CD14-positive monocyte (primary cell): ENCODE data around the gene PTPRN2. TPM values are rescaled to one million over a fixed set of nuclear protein-coding genes. Genes with fewer than 3 reads are reported as not detected.

Source experiments
- DNase-seq, 3 donors: peaks; one replicate each; pipeline ENCODE4 v3.0.0-alpha.2; 2011 to 2022
- H2AFZ ChIP-seq: 2 replicates; pipeline ENCODE4 v1.6.0; 2012; ENCODE audit warnings: mild to moderate bottlenecking, low read depth, low read length, inconsistent platforms; ENCODE audit not compliant: insufficient read depth, poor library complexity, severe bottlenecking
- H3K27ac ChIP-seq, 2 donors: 1 replicate in 1 of 2; 2 replicates in 1 of 2; pipeline ENCODE4 v1.5.1; 2012 to 2013; ENCODE audit warnings: low read length in 2 of 2, control low read depth in 1 of 2, inconsistent platforms in 1 of 2, low read depth in 1 of 2, mild to moderate bottlenecking in 1 of 2
- H3K27me3 ChIP-seq, 2 donors: one replicate each; pipeline versions ENCODE4 v1.6.0 to v1.6.1; 2011 to 2013; ENCODE audit warnings: low read length in 2 of 2; ENCODE audit not compliant: control insufficient read depth in 2 of 2, insufficient read depth in 2 of 2
- H3K36me3 ChIP-seq, 2 donors: replicated peaks in 1 of 2; 1 replicate in 1 of 2; 2 replicates in 1 of 2; pipeline versions ENCODE4 v1.5.1 to v1.6.1; 2012 to 2013; ENCODE audit warnings: low read length in 2 of 2, control low read depth in 1 of 2, inconsistent platforms in 1 of 2, mild to moderate bottlenecking in 1 of 2; ENCODE audit not compliant: insufficient read depth in 2 of 2, control insufficient read depth in 1 of 2
- H3K4me1 ChIP-seq, 2 donors: 1 replicate in 1 of 2; 2 replicates in 1 of 2; pipeline versions ENCODE4 v1.5.1 to v1.6.1; 2012 to 2013; ENCODE audit warnings: low read length in 2 of 2, control low read depth in 1 of 2, inconsistent platforms in 1 of 2, mild to moderate bottlenecking in 1 of 2, moderate library complexity in 1 of 2; ENCODE audit not compliant: insufficient read depth in 2 of 2, control insufficient read depth in 1 of 2
- H3K4me2 ChIP-seq: replicated peaks from 2 replicates; pipeline ENCODE3; 2012; ENCODE audit warnings: low read length, moderate library complexity, mild to moderate bottlenecking; ENCODE audit not compliant: poor library complexity, severe bottlenecking; ENCODE audit errors: extremely low read depth
- H3K4me3 ChIP-seq, 3 experiments: fragments of 200-600 bp in 1 of 3; sonication (generic) in 1 of 3; replicated peaks in 1 of 3; 1 replicate in 2 of 3; 2 replicates in 1 of 3; pipeline ENCODE4 v1.5.1; 2011 to 2013; ENCODE audit warnings: low read length in 3 of 3, mild to moderate bottlenecking in 3 of 3, control low read depth in 2 of 3, low read depth in 2 of 3, inconsistent platforms in 1 of 3, moderate library complexity in 1 of 3
- H3K79me2 ChIP-seq: 2 replicates; pipeline ENCODE4 v1.6.0; 2012; ENCODE audit warnings: mild to moderate bottlenecking, control low read depth, inconsistent platforms, low read length, moderate library complexity; ENCODE audit not compliant: insufficient read depth
- H3K9ac ChIP-seq: 2 replicates; pipeline ENCODE4 v1.6.0; 2017; ENCODE audit warnings: low read length, mild to moderate bottlenecking; ENCODE audit not compliant: insufficient read depth, poor library complexity, severe bottlenecking
- H3K9me3 ChIP-seq, 2 donors: replicated peaks in 1 of 2; 1 replicate in 1 of 2; 2 replicates in 1 of 2; pipeline versions ENCODE4 v1.5.1 to v1.6.1; 2012 to 2013; ENCODE audit warnings: low read length in 2 of 2, control low read depth in 1 of 2; ENCODE audit not compliant: control insufficient read depth in 1 of 2, insufficient read depth in 1 of 2
- H4K20me1 ChIP-seq: 2 replicates; pipeline ENCODE4 v1.6.0; 2012; ENCODE audit warnings: mild to moderate bottlenecking, low read length, control low read depth, moderate library complexity; ENCODE audit not compliant: insufficient read depth
- H3K27ac Mint-ChIP-seq, 7 donors: one replicate each; pipeline ENCODE4 v1.8.0; 2020; ENCODE audit warnings: mild to moderate bottlenecking in 7 of 7, mixed read lengths in 7 of 7, moderate library complexity in 6 of 7, inconsistent platforms in 2 of 7
- H3K27me3 Mint-ChIP-seq, 3 donors: one replicate each; pipeline ENCODE4 v1.8.0; 2021 to 2022; ENCODE audit warnings: low read depth in 3 of 3, mild to moderate bottlenecking in 3 of 3, mixed read lengths in 3 of 3, moderate library complexity in 3 of 3, inconsistent platforms in 1 of 3
- H3K36me3 Mint-ChIP-seq, 2 donors: one replicate each; pipeline ENCODE4 v1.8.0; 2020; ENCODE audit warnings: mixed read lengths in 2 of 2, inconsistent platforms in 1 of 2, mild to moderate bottlenecking in 1 of 2
- H3K4me1 Mint-ChIP-seq: one replicate; pipeline ENCODE4 v1.8.0; 2020; ENCODE audit warnings: mild to moderate bottlenecking, mixed read lengths
- H3K4me3 Mint-ChIP-seq, 2 donors: one replicate each; pipeline ENCODE4 v1.8.0; 2020; ENCODE audit warnings: mild to moderate bottlenecking in 2 of 2, mixed read lengths in 2 of 2, moderate library complexity in 1 of 2
- H3K9me3 Mint-ChIP-seq, 7 donors: one replicate each; pipeline ENCODE4 v1.8.0; 2020 to 2022; ENCODE audit warnings: mixed read lengths in 7 of 7, mild to moderate bottlenecking in 6 of 7, moderate library complexity in 6 of 7, inconsistent platforms in 2 of 7
- WGBS: methylation state at CpG from one replicate; pipeline ENCODE4 v1.1.5; 2013; ENCODE audit warnings: missing lambda C conversion rate; ENCODE audit not compliant: insufficient coverage; 5-methylcytosine and 5-hydroxymethylcytosine counted together
- intact Hi-C, 2 donors: fragments of 100-400 bp; cut with micrococcal nuclease; formaldehyde crosslinking; loops; one replicate each; pipeline versions ENCODE4 v1.15.0 to v1.15.1; 2023
- polyA plus RNA-seq, 3 donors: library from polyadenylated mRNA; depleted of rRNA in 1 of 3; unstranded in 2 of 3; stranded (reverse) in 1 of 3; fragments of 300-500 nt in 2 of 3; fragments of >200 nt in 1 of 3; fragmentation: Illumina TruSeq in 2 of 3; gene quantifications; 1 replicate in 2 of 3; 2 replicates in 1 of 3; pipeline ENCODE4 v1.2.3, GENCODE V29; 2012 to 2021
- TF ChIP-seq, protein P1 (sequence below): fragments of 200-600 bp; IDR thresholded peaks from one replicate; pipeline ENCODE4 v1.8.0; 2022; ENCODE audit warnings: antibody characterized with exemption, mild to moderate bottlenecking

PTPRN2 gene
- polyA plus RNA-seq, 3 donors, result 0.25 to 1.4 (median 0.97) TPM

DNA sequence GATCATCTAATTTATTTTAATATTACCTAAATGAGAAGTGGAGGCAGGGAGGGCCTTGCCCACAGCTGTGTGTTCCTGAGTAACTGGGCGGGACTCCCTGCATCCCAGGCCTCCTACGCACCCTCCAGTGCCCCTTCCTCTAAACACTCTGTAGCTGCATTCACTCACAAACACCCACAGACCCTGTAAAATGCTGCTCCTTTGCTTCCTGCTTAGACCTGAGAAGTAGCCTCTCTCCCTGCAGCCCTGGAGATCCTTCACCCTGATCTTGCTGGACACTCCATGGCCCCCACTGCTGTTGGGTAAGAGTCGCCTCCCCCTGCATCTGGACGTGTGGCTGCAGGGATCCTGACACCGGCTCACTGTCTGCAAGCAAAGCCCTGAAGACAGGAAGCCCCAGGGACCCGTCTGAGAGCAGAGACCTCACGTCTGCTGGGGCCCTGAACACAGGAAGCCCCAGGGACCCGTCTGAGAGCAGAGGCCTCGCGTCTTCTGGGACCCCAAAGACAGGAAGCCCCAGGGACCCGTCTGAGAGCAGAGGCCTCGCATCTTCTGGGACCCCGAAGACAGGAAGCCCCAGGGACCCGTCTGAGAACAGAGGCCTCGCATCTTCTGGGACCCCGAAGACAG lies 661.0 kb downstream of the PTPRN2 start:
- no peaks in the 10 kb centered on the region for H3K36me3 Mint-ChIP-seq
- no peak overlapping the region for H3K4me3 Mint-ChIP-seq
- peaks cover 4 to 8% (median 8%) of the 10 kb centered on the region in 3 donors for H3K27me3 Mint-ChIP-seq

DNA sequence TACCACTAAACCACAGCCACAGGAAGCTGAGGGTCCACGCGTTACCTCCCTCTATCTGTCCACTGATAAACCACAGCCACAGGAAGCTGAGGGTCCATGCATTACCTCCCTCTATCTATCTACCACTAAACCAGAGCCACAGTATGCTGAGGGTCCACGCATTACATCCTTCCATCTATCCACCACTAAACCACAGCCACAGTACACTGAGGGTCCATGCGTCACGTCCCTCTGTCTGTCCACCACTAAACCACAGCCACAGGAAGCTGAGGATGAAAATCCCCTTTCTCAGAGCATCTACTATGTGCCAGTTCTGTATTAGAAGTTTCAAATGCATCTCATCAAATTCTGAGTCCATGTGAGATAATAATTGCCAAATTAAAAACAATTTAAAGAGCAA lies 661.5 kb downstream of the PTPRN2 start:
- TF ChIP-seq, protein P1, sequence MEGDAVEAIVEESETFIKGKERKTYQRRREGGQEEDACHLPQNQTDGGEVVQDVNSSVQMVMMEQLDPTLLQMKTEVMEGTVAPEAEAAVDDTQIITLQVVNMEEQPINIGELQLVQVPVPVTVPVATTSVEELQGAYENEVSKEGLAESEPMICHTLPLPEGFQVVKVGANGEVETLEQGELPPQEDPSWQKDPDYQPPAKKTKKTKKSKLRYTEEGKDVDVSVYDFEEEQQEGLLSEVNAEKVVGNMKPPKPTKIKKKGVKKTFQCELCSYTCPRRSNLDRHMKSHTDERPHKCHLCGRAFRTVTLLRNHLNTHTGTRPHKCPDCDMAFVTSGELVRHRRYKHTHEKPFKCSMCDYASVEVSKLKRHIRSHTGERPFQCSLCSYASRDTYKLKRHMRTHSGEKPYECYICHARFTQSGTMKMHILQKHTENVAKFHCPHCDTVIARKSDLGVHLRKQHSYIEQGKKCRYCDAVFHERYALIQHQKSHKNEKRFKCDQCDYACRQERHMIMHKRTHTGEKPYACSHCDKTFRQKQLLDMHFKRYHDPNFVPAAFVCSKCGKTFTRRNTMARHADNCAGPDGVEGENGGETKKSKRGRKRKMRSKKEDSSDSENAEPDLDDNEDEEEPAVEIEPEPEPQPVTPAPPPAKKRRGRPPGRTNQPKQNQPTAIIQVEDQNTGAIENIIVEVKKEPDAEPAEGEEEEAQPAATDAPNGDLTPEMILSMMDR, result no peak
- H4K20me1 ChIP-seq, result no peaks in the 10 kb centered on the region
- H3K27ac Mint-ChIP-seq, result no peak overlapping the region
- H3K79me2 ChIP-seq, result no peaks in the 10 kb centered on the region
- no peak overlapping the region for H3K27ac ChIP-seq
- no peak for DNase-seq
- 8% methylated on average over 5 of the region's 5 CpGs for WGBS
- no peak overlapping the region for H3K9ac ChIP-seq
- intact Hi-C loops, result no loop called here
- no peaks in the 10 kb centered on the region for H3K27me3 ChIP-seq
- H3K4me2 ChIP-seq, result no peak overlapping the region
- no peak overlapping the region for H3K4me3 Mint-ChIP-seq
- H3K36me3 Mint-ChIP-seq, result no peaks in the 10 kb centered on the region
- no peaks in the 10 kb centered on the region for H3K4me1 Mint-ChIP-seq
- H2AFZ ChIP-seq, result no peak overlapping the region
- no peaks in the 10 kb centered on the region for H3K36me3 ChIP-seq
- no peak overlapping the region for H3K4me3 ChIP-seq
- peaks cover 4 to 8% (median 8%) of the 10 kb centered on the region in 3 donors for H3K27me3 Mint-ChIP-seq
- peaks cover 3 to 4% of the 10 kb centered on the region in 2 donors for H3K9me3 ChIP-seq
- no peaks in the 10 kb centered on the region for H3K4me1 ChIP-seq
- peaks cover 0 to 10% (median 4%) of the 10 kb centered on the region in 7 donors for H3K9me3 Mint-ChIP-seq

More for the DNA sequence above, 661.0 kb downstream of the PTPRN2 start:
- Histone ChIP-seq H3K36me3 (no peaks in the 10 kb centered on the region), H3K27me3 (no peaks in the 10 kb centered on the region), H3K9ac (no peak overlapping the region), H4K20me1 (no peaks in the 10 kb centered on the region), H3K27ac (no peak overlapping the region), H3K4me3 (no peak overlapping the region), H3K4me1 (no peaks in the 10 kb centered on the region), H3K9me3 (peaks cover 8 to 10% of the 10 kb centered on the region in 2 donors), H3K4me2 (no peak overlapping the region), H2AFZ (no peak overlapping the region), H3K79me2 (no peaks in the 10 kb centered on the region)
- intact Hi-C loops, result no loop called here
- TF ChIP-seq, protein P1, result no peak
- H3K27ac Mint-ChIP-seq, result peak overlapping the region in 1 of 7 donors; percentile 77
- H3K4me1 Mint-ChIP-seq, result no peaks in the 10 kb centered on the region
- DNase-seq, result no peak
- peaks cover 3 to 16% (median 5%) of the 10 kb centered on the region in 7 donors for H3K9me3 Mint-ChIP-seq
- WGBS, result 34% methylated on average over 15 of the region's 16 CpGs
